8988T (cell line): ENCODE data around the gene NXPE3.

Experiments used
- DNase-seq: peaks from one replicate; pipeline ENCODE4 v3.0.0; 2011

The NXPE3 gene

GRCh38 chr3:101803173-101803782 is 24.3 kb downstream of the NXPE3 start:
- DNase-seq = no peak

GRCh38 chr3:101803939-101804338 is 24.9 kb downstream of the NXPE3 start:
- no peak for DNase-seq

GRCh38 chr3:101806491-101806890 is 27.5 kb downstream of the NXPE3 start:
- DNase-seq = no peak

- DNase-seq = no peak
These were observed 28.9 kb downstream of the NXPE3 start for GRCh38 chr3:101807888-101808287.

- no peak for DNase-seq
These were observed 30.4 kb downstream of the NXPE3 start for GRCh38 chr3:101809178-101810021.

- no peak for DNase-seq
These were observed 31.0 kb downstream of the NXPE3 start for GRCh38 chr3:101810022-101810418.

GRCh38 chr3:101811875-101812274 is 32.9 kb downstream of the NXPE3 start:
- DNase-seq = no peak

GRCh38 chr3:101812895-101813294 is 33.9 kb downstream of the NXPE3 start:
- DNase-seq = no peak

- DNase-seq = no peak
These were observed 34.9 kb downstream of the NXPE3 start for GRCh38 chr3:101813817-101814440.

- no peak for DNase-seq
These were observed 35.8 kb downstream of the NXPE3 start for GRCh38 chr3:101814835-101815234.

GRCh38 chr3:101816215-101817149 is 37.5 kb downstream of the NXPE3 start:
- DNase-seq = no peak

GRCh38 chr3:101817992-101818391 is 39.0 kb downstream of the NXPE3 start:
- DNase-seq = no peak

GRCh38 chr3:101819649-101820206 is 40.7 kb downstream of the NXPE3 start:
- no peak for DNase-seq

- no peak for DNase-seq
These were observed 42.5 kb downstream of the NXPE3 start for GRCh38 chr3:101821503-101821902.

GRCh38 chr3:101823525-101823924 is 44.5 kb downstream of the NXPE3 start:
- DNase-seq = no peak

- no peak for DNase-seq
These were observed 45.7 kb downstream of the NXPE3 start for GRCh38 chr3:101824702-101825101.

- no peak for DNase-seq
These were observed 47.0 kb downstream of the NXPE3 start for GRCh38 chr3:101825904-101826445.

- no peak for DNase-seq
These were observed 48.5 kb downstream of the NXPE3 start for GRCh38 chr3:101827211-101828174.

GRCh38 chr3:101828276-101828675 is 49.3 kb downstream of the NXPE3 start:
- no peak for DNase-seq

GRCh38 chr3:101828691-101829436 is 49.9 kb downstream of the NXPE3 start:
- DNase-seq = no peak
